Activated T-helper 9 cell treated with anti-CD3 and anti-CD28 coated beads, Interleukin-2, amount 50 U/mL, for 16 hours (primary cell): ENCODE results near the gene ARHGAP42.
"Not testable (repeated sequence)": the region's sequence is repeated elsewhere in the genome, so short reads cannot be mapped to it uniquely, and the experiment has no call there.

Experiments used
- DNase-seq: peaks from one replicate; pipeline ENCODE4 v3.0.0-alpha.2; 2020; ENCODE audit warnings: low read depth

The ARHGAP42 gene, protein sequence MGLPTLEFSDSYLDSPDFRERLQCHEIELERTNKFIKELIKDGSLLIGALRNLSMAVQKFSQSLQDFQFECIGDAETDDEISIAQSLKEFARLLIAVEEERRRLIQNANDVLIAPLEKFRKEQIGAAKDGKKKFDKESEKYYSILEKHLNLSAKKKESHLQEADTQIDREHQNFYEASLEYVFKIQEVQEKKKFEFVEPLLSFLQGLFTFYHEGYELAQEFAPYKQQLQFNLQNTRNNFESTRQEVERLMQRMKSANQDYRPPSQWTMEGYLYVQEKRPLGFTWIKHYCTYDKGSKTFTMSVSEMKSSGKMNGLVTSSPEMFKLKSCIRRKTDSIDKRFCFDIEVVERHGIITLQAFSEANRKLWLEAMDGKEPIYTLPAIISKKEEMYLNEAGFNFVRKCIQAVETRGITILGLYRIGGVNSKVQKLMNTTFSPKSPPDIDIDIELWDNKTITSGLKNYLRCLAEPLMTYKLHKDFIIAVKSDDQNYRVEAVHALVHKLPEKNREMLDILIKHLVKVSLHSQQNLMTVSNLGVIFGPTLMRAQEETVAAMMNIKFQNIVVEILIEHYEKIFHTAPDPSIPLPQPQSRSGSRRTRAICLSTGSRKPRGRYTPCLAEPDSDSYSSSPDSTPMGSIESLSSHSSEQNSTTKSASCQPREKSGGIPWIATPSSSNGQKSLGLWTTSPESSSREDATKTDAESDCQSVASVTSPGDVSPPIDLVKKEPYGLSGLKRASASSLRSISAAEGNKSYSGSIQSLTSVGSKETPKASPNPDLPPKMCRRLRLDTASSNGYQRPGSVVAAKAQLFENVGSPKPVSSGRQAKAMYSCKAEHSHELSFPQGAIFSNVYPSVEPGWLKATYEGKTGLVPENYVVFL

DNA sequence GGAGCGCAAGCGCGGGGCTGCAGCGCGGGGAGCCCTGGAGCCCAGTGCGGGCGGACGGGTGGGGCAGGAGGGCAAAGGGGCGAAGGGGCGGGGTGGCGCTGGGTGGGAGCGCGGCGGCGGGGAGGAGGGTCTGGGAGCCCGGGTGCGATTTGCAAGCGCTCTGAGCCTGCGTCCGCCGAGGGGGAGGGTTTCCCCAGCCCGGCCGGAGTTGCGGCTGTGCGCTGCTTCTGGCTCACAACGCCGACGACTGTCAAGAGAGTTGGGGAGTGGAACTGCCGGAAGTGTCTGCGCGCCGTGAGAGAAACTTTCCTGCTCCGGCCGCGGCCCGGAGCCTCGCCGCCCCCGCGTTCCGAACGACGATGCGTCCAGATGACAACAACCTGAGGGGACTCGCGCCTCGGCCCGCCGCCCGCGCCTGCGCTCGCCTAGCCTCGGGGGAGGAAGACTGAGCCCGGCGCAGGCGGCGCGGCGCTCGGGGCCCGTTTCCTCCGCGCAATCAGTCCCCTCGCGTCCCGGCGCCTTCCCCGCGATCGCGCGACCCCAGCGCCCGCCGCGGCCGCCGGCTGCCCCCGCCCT lies at the start of gene ARHGAP42:
Gene ARHGAP42 (plus strand): TSS at position 235 of the 576 bp plus-strand sequence. CDS start 391 bp downstream, outside the sequence.
- DNase-seq, result no peak

DNA sequence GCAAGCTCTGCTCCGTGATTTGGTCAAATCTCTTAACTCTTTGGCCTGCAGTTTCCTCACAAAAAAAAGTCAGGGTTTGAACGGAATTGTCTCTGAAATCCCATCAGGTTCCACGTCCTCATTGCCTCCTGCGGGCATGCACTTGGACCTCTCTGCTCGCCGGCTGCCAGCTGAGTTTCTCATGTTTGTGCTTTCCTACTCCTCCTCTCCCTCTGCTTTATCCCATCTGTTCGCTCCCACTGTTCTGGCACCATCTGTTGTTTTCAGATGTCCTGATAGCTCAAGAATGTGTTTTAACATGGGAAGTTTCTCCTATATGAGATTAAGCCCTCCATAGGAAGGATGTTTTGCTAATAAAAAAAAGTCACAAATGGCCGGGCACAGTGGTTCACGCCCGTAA lies 49.4 kb upstream of the ARHGAP42 start:
- DNase-seq, result no peak

DNA sequence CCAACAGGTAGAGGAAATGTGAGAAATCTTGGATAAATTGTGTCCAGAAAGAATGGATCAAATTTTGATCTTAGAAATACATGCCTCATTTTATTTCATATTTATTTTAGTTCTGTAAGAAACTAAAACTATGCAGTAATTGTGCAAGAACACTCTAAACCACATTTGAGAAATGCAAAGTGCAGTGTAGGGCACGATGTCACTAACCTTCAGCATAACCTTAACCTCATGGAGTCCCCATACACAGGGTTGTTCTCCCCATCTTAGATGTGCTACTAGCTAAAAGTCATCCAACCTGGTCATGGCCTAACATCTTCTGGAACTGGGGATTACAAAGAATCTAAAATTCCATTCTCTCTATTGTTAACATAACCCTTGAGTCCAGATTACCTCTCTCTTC lies 48.4 kb upstream of the ARHGAP42 start:
- no peak for DNase-seq

DNA sequence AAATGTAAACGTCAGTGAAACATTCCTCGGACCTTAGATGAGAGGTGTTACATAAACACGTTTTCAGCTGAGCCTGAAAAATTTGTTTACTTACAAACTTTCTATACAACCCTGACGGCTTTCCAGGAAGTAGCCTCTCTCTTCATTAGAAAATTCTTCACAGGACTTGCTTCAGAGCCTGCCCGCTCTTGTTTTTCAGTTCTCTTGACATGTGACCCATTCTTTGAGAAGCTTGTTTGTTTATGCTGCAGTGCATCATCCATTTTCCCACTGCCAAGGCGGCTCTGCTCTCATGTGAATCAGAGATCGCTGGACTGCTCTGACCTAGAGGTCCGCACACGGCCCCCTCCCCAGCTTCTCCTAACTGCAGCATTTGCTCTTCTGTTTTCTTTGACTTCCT lies 47.9 kb upstream of the ARHGAP42 start:
- DNase-seq, result no peak

DNA sequence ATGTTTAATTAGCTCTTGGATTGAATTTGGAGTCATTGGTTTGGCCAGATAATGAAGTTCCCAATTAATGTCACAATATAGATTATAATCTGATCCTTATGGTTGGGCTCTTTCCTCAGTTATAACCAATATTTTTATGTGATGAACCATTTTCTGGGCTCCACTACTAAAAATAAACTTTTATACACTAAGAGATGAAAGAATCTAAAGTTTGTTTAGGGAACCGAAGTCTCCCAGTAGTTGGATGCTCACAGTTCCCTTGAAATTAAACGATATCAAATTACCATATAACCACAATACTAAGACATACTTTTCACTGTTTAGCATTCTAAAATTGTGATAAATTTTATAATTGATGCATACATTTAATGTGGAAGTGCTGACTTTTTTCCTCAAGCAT lies 47.0 kb upstream of the ARHGAP42 start:
- DNase-seq, result no peak

DNA sequence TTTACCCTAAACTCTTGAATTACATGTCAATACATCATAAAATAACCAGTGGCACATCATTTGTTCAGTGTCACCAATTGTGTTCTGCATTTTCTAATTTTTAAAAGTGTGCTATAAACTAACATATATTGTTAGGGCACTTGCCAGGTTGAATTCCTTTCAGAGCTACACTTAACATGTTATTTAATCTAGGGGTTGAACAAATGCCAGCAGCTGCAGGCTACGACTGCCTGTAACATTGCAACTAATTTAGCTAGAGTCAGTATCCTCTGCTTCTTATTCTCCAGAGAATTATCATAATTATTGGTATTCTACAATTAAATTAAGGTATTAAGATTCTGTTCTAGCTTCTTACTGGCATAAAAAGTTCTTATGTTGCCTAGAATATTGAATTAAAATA lies 46.4 kb upstream of the ARHGAP42 start:
- DNase-seq, result no peak

DNA sequence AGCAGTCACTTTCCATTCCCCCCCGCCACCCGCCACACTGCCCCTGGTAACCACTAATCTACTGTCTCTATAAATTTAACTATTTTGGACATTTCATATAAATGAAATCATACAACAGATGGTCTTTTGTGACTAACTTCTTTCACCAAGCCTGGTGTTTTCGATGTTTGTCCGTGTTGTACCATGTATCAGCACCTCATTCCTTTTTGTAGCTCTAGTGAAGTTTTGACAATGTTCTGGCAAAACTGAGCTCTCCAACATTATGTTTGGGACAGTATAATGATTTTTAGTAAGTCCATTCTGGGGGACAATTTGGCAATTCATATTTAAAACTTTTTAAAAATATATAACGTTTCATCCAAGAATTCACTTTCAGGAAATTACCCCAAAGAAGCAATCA lies 45.6 kb upstream of the ARHGAP42 start:
- no peak for DNase-seq

DNA sequence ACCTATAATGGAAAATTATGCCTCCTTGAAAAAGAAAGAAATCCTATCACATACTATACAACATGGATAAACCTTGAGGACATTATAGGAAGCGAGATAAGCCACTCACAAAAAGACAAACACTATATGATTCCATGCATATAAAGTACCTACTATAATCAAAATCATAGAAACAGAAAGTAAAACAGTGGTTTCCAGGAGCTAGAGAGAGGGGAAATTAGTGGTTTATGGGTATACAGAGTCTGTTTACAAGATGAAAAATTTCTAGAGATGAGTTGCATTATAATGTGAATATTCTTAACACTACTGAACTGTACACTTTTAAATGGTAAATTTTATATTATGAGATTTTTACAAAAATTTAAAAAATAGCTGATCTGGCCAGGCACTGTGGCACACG lies 40.5 kb upstream of the ARHGAP42 start:
- no peak for DNase-seq

DNA sequence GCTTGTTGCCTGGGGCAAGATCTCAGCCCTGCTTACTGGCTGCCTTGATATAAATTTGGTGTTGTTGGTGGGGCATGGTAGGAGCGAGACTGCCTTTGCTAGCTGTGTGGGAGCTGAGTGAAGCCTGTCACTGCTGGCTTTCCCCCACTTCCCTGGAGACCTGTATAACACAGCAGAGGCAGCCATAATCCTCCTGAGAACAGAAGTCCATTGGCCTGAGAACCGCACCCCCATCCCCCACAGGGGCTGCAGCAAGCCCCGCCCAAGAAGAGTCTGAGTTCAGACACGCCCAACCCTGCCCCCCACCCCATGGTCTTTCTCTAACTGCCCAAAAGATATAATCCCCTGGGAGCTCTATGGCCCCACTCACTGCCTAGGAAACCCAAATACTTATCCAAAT lies 39.2 kb upstream of the ARHGAP42 start:
- no peak for DNase-seq

DNA sequence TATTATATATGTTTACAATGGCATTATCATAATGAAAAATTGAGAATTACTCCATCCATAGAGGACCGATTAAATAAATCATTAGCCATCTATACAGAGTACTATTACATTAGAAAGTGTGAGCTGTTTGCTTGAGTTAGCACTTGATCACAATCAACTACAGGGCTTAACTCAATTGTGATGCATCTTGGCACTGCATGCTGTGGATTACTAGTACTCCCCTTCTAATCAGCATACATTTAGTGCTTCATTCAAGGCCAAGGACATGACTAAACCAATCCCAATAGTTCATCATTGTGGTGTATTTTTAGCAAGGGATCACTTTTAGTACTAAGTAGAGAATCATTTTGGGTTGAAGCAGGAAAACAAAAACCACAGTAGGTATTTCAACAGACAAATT lies 23.5 kb upstream of the ARHGAP42 start:
- no peak for DNase-seq

DNA sequence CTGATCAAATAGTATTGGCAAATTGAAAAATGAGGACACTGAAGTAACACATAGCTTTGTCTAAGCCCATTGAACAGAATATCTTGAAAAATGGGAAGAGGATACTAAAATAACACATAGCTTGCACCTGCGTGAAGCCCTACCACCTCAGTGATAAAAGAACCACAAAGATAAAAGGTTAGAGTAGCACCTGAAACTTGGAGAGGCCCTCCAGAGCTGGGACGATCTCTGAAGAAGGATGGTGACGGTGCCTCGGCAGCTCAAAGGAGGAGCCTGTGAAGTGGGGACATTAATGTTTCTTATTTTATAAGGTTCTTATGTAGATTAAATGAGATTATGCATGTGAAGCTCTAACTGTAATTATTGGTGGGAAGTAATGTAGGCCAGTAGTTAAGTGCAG lies 23.1 kb upstream of the ARHGAP42 start:
- no peak for DNase-seq

DNA sequence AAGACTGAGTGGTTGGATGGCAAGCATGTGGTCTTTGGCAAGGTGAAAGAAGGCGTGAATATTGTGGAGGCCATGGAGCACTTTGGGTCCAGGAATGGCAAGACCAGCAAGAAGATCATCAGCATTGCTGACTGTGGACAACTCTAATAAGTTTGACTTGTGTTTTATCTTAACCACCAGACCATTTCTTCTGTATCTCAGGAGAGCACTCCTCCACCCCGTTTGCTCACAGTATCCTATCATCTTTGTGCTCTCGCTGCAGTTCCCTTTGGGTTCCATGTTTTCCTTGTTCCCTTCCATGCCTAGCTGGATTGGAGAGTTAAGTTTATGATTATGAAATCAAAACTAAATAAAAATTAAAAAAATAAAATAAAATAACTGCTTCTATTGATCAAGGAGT lies 20.3 kb upstream of the ARHGAP42 start:
- not testable (repeated sequence) for DNase-seq

DNA sequence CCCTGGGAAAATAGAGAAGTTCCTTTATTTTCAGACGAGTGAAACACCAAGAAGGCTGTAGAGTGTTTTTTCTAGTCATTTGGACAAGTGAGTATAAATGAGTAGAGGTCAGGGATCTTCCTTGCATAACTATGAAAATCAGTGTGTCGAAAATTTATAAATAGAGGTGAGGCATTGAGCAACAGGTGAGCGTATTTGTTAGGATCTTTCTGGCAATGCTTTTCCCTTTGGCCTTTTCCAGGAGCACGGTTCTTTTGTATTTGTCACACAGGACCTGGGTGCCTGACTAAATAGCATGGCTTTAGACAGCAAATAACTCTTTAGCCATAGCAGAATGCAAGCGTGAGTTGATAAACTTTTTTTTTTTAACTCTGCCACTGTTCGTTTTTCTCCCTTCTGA lies 19.6 kb upstream of the ARHGAP42 start:
- DNase-seq, result no peak

DNA sequence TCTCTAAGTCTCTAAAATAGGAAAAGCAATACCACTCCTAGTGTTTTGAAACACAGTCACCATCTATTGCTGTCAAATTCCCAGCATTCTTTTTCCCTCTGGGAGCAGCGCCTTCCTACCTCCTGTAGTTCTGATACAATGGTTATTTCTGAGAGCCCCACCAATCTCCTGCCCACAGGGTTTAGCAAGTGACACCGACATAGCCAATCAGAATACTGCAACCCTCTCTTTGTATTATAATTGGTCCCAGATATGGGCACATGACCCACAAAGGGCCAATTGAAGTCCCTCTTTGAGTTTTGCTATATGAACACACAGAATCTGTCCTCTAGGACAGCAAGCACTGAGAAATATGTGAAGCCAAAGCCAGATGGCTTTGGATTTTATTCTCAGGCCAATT lies 16.9 kb upstream of the ARHGAP42 start:
- DNase-seq, result no peak

DNA sequence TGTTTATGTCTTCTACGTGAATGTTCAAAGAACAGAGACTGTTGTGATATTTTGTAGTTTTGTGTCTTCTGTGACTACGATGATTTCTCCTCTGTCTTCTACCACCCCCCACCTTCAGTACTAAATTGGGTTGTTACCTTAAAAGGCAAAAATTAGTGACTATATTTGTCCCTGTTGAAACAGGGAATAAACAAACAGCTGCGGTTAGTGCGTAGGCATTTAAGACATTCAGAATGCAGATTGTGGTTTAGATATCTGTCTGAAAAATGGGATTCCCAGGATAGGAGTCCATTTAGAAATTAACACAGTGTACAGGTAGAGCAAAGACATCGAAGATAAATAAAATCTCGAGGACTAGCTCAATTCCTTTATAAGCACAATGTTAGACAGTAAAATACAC lies 15.6 kb upstream of the ARHGAP42 start:
- no peak for DNase-seq

DNA sequence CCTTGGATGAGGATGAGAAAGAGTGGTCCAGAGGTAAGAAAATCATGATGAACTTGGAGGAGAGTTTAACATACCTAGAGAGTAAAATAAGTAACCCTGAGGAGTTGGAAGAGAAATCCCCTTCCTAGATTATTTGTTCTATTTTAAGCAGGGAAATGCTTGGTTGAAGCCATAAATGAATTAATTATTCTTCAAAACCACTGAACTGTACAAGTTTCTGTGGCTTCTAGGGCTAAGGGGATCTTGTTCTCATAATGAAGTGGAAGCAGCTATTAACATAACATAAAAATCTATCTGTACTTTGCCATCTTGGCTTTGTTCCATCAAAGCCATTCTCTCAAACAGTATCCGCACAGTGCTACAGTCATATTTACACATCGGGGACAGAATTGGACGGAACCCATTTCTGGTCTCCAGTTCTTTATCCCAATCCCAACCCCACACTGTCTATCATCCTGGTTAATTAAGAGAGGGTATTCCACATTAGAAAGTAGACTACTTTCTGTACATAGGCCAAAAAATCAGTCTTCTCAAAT lies 14.5 kb upstream of the ARHGAP42 start:
- no peak for DNase-seq

DNA sequence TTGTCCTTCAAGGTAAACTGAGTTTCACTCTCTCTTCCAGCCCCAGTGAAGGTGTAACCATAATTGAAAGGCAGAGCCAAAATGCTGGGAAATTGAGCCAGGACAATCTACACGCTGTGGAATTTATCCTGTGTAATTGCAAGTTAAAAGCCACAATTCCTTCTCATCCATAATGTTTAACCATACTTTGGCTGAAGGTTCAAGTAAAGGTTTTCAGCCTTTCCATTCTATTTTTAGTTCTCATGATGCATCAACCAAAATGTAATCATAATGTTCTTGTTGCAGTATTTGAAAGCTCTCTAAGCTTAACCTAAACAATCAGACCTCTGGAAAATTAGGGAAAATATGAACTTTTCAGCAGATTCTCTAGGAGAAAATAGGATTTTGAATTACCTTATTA lies 14.0 kb upstream of the ARHGAP42 start:
- DNase-seq, result no peak

DNA sequence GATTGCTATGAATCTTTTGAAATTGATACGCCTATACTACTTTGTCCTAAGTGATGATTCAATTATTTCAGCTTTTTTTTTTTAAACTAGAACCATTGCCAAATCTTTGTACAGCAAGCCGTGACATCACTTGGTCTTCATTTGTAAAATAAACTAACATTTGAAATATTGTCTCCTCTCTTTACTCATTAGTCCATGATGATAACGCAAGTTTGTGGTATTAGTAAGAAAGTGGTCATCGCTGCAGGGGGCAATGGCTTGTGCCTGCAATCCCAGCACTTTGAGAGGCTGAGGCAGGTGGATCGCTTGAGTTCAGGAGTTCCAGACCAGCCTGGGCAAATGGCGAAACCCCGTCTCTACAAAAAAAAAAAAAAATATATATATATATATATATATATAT lies 12.9 kb upstream of the ARHGAP42 start:
- DNase-seq, result no peak

DNA sequence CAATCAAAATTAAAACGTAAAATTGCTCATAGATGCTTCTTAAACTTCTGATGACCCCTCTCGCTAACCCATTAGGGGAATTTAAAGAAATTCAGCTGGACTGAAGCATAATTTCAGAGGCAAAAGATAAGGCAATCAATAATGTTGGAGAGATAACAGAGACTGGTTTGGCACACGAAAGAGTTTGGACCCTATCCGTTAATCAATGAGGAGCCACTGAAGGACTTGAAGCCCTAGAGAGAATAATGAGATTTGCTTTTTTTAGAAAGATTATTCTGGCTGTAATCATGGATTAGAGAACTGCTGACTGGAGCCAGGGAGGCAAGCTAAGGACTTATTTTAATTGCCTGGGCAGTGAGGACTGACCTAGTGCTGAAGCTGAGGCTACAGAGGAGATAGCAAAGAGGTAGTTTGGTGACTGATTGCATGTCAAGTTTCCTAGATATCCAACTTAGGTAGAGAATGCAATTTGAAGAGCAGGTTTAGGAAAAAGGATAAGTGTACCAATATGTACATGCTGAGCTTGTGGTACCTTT lies 11.9 kb upstream of the ARHGAP42 start:
- DNase-seq, result no peak

DNA sequence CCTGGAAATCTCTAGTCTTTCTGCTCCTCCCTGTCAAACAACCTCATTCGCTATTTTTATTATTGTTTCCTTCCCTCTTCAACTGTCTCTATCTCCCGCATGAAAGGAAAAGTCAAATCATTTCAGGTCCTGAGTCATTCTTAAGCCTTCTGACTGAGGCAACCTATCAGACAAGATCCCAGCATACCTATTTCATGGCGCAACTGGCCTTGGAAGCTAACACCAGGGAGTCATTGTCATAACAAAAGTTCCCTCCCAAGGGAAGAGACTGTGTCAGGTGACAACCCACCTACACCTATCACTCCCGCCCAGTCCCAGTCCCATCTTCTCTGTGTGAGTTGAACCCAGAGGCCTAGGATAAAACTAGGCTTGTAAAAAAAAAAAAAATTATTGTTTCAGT lies 10.2 kb upstream of the ARHGAP42 start:
- DNase-seq, result no peak

DNA sequence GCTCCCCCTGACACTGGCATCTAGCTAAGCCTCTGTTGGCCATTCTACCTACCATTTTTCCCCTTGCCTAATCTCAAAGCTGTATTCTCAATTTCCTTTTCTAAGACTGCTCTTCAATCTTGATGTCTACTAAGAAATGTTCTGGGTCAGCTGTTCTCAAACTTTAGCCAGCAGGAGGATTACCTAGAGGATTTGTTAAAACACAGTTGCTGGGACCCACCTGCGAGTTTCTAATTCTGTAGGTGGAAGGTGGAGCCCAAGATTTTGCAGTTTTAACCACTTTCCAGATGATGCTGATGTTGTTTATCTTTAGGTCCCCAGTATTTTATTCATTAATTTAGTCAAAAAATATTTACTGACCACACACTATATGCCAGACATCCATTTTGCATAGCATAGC lies 9.3 kb upstream of the ARHGAP42 start:
- DNase-seq, result no peak

DNA sequence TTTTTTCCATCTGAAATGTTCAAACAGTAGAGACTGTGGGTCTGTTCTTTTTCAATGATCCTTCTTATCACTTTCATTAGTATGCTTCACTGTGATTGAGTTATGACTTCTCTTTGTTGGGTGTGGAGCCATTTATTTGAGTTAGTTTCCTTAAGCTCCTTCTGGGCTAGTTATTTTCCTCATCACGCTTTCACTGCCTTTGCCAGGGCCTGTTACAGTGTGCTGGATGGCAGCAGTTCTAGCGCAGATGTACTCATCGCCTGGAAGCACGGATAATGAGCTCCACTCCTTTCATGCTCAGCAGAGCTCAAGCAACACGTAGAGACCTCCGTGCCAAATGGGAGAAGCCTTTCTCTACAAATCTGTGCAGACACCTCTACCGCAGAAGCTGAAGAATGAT lies 7.0 kb upstream of the ARHGAP42 start:
- DNase-seq, result no peak
